ENCODE measurements around the gene RASSF4.

The RASSF4 gene

DNA sequence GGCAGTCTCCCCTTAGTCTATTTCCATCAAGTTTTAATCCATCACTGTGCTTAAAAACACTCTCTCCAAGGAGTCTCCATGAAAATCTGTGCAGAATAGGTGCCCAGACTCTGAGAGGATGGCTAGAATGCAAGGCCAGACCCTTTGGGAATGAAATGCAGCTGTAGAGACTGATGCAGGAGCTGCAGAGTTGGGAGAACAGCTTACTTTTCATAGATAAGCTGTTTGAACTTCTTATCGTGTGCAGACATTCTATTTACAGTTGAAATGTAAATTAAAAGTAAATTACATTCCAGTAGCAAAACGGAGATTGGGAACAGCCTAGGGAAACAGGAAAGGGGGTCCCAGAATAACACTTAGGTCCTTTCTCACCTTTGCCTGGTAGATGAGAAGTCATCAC lies 56.0 kb downstream of the RASSF4 start:
- FAIRE-seq, result no peak

DNA sequence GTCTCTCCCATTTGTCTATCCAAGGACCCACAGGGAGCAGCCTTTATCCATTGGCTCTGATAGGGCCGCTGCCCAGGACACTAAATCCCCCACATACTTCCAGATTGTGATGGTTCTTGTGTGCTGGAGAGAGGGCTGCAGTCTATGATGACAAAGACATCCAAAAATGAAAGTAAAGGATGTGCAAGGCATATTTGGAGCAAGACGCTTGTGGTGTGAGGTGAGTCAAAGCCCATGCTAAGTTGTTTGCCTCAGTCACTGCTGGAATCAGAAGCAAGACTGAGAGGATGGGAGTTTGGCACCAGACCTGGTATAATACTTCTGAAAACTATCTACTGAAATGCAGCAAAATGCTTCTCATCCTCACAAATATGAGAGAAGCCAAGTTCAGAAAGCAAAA lies 63.8 kb downstream of the RASSF4 start:
- no peak for FAIRE-seq

DNA sequence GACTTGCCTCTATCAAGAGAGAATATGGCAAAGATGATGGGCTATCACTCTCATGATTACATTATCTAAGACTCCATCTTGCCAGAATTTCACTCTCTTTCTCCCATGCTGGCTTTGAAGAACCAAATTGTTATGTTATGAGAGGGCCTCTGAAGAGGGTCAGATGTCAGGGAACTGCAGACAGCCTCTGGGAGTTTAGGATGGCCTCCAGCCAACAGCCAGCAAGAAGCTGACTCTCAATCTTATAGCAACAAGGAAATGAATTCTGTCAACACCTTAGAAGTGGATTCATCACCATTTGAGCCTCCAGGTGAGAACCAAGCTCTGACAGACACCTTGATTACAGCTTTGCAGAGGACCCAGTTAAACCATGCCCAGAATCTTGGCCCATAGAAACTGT lies 74.7 kb downstream of the RASSF4 start:
- FAIRE-seq, result no peak

DNA sequence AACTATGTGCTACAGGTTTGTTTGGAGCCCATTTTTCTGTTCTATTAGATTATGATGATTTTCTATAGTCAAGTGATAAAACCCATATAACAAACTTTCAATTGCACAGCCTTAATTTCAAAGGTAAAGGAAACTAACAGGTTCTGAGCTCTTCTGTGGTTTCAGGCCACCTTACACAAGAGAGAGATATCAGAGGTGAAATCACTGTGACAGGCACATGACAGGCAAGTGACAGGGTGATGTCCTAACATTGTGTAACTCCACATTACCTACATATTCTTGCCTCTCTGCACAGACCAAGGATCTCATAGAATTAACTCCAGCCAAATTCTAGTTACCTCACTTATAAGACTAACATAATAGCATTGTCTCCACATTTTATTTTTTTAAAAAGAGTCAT lies 76.1 kb downstream of the RASSF4 start:
- FAIRE-seq, result no peak

DNA sequence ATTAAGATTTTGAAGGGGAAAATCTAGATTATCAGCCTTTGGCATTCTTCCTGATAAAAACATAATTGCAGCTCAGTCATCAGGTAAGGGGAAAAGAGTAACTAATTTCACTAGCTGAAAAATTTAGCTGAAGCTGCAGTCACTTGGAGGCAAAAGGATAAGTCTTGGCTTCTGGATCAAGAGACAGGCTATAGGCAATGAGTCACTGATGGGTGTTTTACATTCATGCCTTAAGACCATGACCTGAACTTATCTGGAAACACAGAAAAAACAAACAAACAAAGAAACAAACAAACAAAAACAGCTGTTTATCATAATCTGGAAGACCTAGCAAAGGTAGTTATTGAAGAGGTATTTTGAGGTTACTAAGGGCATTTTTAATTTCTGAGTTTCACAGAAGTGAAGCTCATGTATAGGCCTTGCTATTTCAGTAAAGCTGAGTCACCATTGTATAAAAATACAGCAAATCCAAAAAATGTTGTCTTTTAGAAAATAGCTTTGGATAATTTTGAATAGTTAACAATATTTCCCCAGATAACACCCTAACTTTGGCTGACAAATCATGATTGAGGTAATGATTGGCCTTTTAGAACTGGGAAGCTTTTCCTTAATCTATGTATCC lies 81.4 kb downstream of the RASSF4 start:
- no peak for FAIRE-seq

DNA sequence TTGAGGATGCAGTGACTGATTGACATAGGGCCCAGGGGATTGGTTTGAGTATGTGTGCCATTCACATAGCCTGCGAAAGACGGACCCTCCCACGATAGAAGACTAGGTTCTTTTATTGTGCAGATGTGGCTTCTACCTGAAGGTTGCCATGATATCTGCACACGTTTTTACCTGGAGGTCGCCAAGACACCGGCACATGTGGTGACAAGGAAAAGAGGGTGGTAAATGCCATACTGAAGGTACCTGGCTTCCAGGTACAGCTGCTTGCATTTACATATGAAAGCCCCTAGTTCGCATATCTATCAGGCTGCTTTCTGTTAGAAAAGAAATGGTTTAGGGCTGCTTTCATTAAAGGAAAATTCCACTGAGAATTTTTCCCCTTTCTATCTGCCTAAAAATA lies 84.7 kb downstream of the RASSF4 start:
- no peak for FAIRE-seq

Measured in G401.6 (cell line).